Transverse colon (tissue), 4 donors: ENCODE results near the gene CEP41. TPM values are rescaled to one million over a fixed set of nuclear protein-coding genes. Genes with fewer than 3 reads are reported as not detected.

Experiments
- DNase-seq: peaks from one replicate; pipeline ENCODE4 v3.0.0-alpha.2; 2019
- H3K27ac ChIP-seq, 4 donors: fragments of 200-600 bp; sonication (generic); 2 replicates each; pipeline ENCODE4 v1.5.1; 2016 to 2018; ENCODE audit warnings: inconsistent platforms in 4 of 4
- H3K27me3 ChIP-seq: fragments of 200-600 bp; sonication (generic); 2 replicates; pipeline ENCODE4 v1.5.1; 2017; ENCODE audit warnings: inconsistent platforms
- H3K36me3 ChIP-seq, 4 donors: fragments of 200-600 bp; sonication (generic); 2 replicates each; pipeline ENCODE4 v1.5.1; 2017 to 2019; ENCODE audit warnings: inconsistent platforms in 4 of 4
- H3K4me1 ChIP-seq, 4 donors: fragments of 200-600 bp; sonication (generic); 2 replicates each; pipeline ENCODE4 v1.5.1; 2017 to 2020; ENCODE audit warnings: inconsistent platforms in 4 of 4
- H3K4me3 ChIP-seq, 4 donors: fragments of 200-600 bp; sonication (generic); 1 replicate in 1 of 4; 2 replicates in 3 of 4; pipeline versions ENCODE4 v1.5.1 to v1.6.1; 2017 to 2019; ENCODE audit warnings: inconsistent platforms in 4 of 4
- H3K9me3 ChIP-seq, 2 donors: fragments of 200-600 bp; sonication (generic); 2 replicates each; pipeline ENCODE4 v1.5.1; 2017 to 2019; ENCODE audit warnings: inconsistent platforms in 2 of 2
- EP300 ChIP-seq: sonication (generic); formaldehyde crosslinking; IDR thresholded peaks from one replicate; pipeline ENCODE4 v1.6.1; 2017; ENCODE audit warnings: antibody characterized with exemption, low read depth
- POLR2A ChIP-seq: fragments of 450-650 bp; IDR thresholded peaks from one replicate; pipeline ENCODE4 v1.6.1; 2016; ENCODE audit warnings: antibody characterized with exemption, mild to moderate bottlenecking, moderate library complexity
- POLR2AphosphoS5 ChIP-seq, 3 donors: sonication (generic); formaldehyde crosslinking; IDR thresholded peaks; one replicate each; pipeline ENCODE4 v1.6.1; 2016; ENCODE audit warnings: antibody characterized with exemption in 3 of 3
- WGBS, 2 donors: methylation state at CpG; one replicate each; pipeline ENCODE4 v1.1.5; 2018; ENCODE audit warnings: low coverage in 1 of 2; 5-methylcytosine and 5-hydroxymethylcytosine counted together
- in situ Hi-C, 4 donors: fragments of 200-750 bp; cut with MboI; loops; one replicate each; pipeline versions ENCODE4 v1.15.0 to v1.15.1; 2017; ENCODE audit warnings: low sequenced_read_pairs in 3 of 4, low pct_ligation_motif_present in 1 of 4, low pct_unique_long_range_greater_than_20kb in 1 of 4
- intact Hi-C: fragments of 100-400 bp; cut with DNase I; formaldehyde crosslinking; loops from one replicate; pipeline ENCODE4 v1.15.1; 2023; ENCODE audit warnings: low total_unique reads
- total RNA-seq, 4 donors: library from RNA; depleted of rRNA; stranded (reverse); fragments of >200 nt; gene quantifications; one replicate each; pipeline ENCODE4 v1.1.0, GENCODE V29; 2016
- TF ChIP-seq, protein P1 (sequence below), 5 experiments: fragments of 200-600 bp in 3 of 5; fragments of 450-650 bp in 2 of 5; sonication (generic) in 3 of 5; IDR thresholded peaks; 1 replicate in 2 of 5; 2 replicates in 3 of 5; pipeline ENCODE4 v1.5.1; 2016 to 2017; ENCODE audit warnings: antibody characterized with exemption in 5 of 5, inconsistent platforms in 3 of 5, mild to moderate bottlenecking in 2 of 5, moderate library complexity in 1 of 5

Gene CEP41
- total RNA-seq, 4 donors from 2014 or later = 0.75 to 4.8 (median 2.7) TPM; not detected in 1

DNA sequence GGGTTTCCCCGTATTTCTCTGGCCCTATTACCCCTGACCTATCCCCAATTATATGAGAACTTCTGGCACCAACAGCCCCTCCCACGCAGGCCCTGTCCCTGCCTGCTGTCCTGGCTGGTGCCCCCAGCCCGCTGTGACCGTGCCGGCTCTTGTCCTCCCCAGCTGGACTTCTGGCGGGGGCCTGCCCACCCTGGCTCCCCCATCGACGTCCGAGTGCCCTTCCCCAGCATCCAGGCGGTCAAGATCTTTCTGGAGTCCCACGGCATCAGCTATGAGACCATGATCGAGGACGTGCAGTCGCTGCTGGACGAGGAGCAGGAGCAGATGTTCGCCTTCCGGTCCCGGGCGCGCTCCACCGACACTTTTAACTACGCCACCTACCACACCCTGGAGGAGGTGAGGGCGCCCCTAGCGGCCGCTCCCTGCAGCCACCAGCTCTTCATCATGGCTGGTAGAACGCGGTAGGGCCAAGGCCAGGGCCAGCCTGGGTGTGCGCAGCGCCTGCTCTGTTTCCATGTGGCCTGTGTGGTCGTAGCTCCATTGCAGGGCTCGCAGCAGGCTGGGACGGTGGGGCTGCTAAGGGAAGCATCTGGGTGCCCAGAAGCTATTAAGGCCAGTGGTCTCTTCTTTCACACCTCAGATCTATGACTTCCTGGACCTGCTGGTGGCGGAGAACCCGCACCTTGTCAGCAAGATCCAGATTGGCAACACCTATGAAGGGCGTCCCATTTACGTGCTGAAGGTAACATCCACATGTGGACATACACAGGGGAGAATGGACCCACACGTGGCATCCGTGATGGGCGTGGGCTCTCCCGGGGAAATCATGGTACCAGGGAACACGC lies 59.1 kb downstream of the CEP41 start:
- H3K4me1 ChIP-seq = no peaks in the 10 kb centered on the region
- H3K36me3 ChIP-seq = no peaks in the 10 kb centered on the region
- WGBS, 2 donors = 92 to 100% methylated on average over 1 to 41 of the region's 41 CpGs
- TF ChIP-seq, protein P1, sequence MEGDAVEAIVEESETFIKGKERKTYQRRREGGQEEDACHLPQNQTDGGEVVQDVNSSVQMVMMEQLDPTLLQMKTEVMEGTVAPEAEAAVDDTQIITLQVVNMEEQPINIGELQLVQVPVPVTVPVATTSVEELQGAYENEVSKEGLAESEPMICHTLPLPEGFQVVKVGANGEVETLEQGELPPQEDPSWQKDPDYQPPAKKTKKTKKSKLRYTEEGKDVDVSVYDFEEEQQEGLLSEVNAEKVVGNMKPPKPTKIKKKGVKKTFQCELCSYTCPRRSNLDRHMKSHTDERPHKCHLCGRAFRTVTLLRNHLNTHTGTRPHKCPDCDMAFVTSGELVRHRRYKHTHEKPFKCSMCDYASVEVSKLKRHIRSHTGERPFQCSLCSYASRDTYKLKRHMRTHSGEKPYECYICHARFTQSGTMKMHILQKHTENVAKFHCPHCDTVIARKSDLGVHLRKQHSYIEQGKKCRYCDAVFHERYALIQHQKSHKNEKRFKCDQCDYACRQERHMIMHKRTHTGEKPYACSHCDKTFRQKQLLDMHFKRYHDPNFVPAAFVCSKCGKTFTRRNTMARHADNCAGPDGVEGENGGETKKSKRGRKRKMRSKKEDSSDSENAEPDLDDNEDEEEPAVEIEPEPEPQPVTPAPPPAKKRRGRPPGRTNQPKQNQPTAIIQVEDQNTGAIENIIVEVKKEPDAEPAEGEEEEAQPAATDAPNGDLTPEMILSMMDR (IDR thresholded peaks at IDR 0.05) = no peak
- TF ChIP-seq POLR2A = no peak
- no peak for TF ChIP-seq POLR2AphosphoS5 (IDR thresholded peaks at IDR 0.05)
- no peak for TF ChIP-seq EP300
- no peaks in the 10 kb centered on the region for H3K27me3 ChIP-seq
- intact Hi-C loops (no loop called here), in situ Hi-C loops (no loop called here)
- H3K4me3 ChIP-seq = no peak overlapping the region
- no peak overlapping the region for H3K27ac ChIP-seq
- H3K9me3 ChIP-seq = no peaks in the 10 kb centered on the region
- DNase-seq = no peak

DNA sequence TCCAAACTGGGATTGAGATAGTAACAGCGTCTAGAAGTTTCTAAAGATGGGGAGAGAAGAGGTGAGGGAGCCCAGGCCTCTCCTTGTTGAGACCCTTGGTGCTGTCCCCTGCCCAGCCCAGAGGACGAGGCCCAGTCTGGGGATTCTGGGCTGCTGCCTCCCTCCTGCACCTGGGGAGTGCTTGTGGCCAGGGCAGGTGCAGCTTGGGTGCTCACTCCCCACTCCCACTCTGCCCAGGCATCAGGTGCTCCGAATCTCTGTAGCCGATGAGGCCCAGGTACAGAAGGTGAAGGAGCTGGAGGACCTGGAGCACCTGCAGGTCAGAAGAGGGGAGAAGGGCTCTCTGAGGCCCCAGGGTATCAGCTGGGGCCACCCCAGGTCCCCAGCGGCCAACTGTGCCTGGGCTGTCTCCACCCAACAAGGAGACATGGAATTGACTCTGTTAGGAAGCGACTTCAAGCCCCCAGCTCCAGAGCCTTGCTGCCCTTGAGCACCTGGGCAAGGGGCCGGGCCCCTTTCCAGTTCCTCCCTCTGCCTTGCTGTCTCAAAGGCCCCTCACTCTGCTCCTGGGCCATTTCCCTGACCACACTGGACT lies 59.9 kb downstream of the CEP41 start:
- WGBS, 2 donors = 82% methylated on average over 2 to 7 of the region's 7 CpGs
- H3K27ac ChIP-seq = no peak overlapping the region
- in situ Hi-C loops (no loop called here), intact Hi-C loops (no loop called here)
- no peaks in the 10 kb centered on the region for H3K36me3 ChIP-seq
- no peak for TF ChIP-seq EP300
- TF ChIP-seq, protein P1 (IDR thresholded peaks at IDR 0.05) = no peak
- peaks cover 0 to 4% of the 10 kb centered on the region in 2 donors for H3K9me3 ChIP-seq
- no peak for DNase-seq
- no peaks in the 10 kb centered on the region for H3K27me3 ChIP-seq
- no peak overlapping the region for H3K4me3 ChIP-seq
- H3K4me1 ChIP-seq = no peaks in the 10 kb centered on the region

DNA sequence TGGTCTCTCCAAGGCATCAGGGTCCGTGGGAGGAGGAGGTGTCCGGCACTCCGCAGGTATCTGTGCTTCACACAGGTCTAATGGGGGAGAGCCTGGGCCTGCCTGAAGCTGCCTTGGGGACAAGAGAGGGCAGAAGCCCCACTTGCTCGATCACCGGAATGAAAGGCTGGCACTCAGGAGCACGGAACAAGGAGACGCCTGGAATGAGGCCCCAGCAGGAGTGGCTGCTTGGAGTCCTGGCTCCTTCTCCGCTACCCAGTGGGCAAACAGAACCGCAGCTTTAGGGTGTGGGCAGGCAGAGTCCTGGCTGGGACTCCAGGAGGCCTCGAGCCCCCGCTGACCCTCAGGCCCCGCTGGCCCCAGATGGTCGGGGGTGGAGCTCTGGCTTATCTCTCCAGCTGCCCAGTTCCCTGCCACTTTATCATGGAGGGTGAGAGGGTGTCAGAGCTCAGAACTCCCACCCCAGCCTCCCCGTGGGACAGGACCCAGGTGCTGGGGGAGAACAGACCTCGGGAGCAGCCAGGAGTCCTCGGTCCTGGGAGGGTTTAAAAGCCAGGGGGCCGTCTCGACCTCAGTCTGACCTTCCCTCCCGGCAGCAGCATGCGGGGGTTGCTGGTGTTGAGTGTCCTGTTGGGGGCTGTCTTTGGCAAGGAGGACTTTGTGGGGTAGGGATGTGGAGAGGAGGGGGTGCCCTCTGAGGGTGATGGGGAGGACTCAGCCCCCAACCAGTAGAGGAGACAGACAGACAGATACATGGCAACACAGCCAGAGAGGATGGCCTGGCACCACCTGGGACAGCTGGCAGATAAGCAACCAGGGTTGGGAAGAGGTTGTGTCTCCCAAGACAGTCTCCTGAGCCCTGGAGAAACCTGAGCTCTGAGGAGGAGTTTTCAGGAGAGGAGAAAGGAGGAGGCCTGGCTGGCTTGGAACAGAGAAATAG lies 60.6 kb downstream of the CEP41 start, which contains the start of gene CPA1:
Gene CPA1, plus strand, starts transcription at position 574 of the 940 bp plus-strand sequence. Its CDS starts 27 bp downstream, at position 601.
- in situ Hi-C loops = no loop called here
- H3K9me3 ChIP-seq = peaks cover 0 to 4% of the 10 kb centered on the region in 2 donors
- intact Hi-C loops = no loop called here
- DNase-seq = no peak
- WGBS, 2 donors = 72% methylated on average over 18 of the region's 20 CpGs; no CpG with 5 or more reads in 1 of the 2 donors
- H3K27me3 ChIP-seq = no peaks in the 10 kb centered on the region
- H3K4me1 ChIP-seq = no peaks in the 10 kb centered on the region
- no peak within 1 kb of the TSS for H3K4me3 ChIP-seq
- no peak within 1 kb of the TSS for H3K27ac ChIP-seq
- TF ChIP-seq, protein P1 (IDR thresholded peaks at IDR 0.05) = no peak
- TF ChIP-seq EP300 (no peak), POLR2A (no peak), POLR2AphosphoS5 (IDR thresholded peaks at IDR 0.05) (no peak)
- no peaks in the 10 kb centered on the region for H3K36me3 ChIP-seq

DNA sequence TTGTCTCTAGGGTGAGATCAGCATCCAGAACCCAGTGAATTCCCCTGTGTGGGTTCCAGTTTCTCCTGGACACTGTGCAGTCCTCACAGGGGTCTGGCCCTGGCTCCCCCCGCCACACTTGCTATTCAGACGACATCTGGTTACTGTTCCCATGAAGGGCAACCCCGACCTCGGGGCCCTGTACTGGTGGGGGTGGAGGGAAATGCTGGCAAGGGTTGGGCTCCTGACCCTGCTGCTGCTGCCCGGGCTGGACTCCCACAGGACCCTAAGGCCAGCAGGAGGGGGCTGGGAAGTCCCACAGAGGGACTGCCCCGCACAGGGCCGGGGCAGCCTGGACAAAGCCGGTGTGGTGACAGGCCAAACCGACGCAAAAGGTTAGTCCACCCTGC lies 61.3 kb downstream of the CEP41 start:
- TF ChIP-seq POLR2AphosphoS5 (IDR thresholded peaks at IDR 0.05) = no peak
- TF ChIP-seq EP300 = no peak
- no peak for TF ChIP-seq POLR2A
- TF ChIP-seq, protein P1 (IDR thresholded peaks at IDR 0.05) = no peak
- Histone ChIP-seq H3K4me1 (no peaks in the 10 kb centered on the region), H3K36me3 (no peaks in the 10 kb centered on the region), H3K27ac (no peak overlapping the region), H3K27me3 (no peaks in the 10 kb centered on the region), H3K9me3 (peaks cover 0 to 4% of the 10 kb centered on the region in 2 donors), H3K4me3 (no peak overlapping the region)
- 85% methylated on average over 8 of the region's 10 CpGs; no CpG with 5 or more reads in 1 of the 2 donors for WGBS, 2 donors
- in situ Hi-C loops (no loop called here), intact Hi-C loops (no loop called here)
- no peak for DNase-seq
